Progenitor cell of endocrine pancreas (in vitro differentiated cells): ENCODE results near the gene HNF1B. TPM values are rescaled to one million over a fixed set of nuclear protein-coding genes. Genes with fewer than 3 reads are reported as not detected.

Source experiments
- DNase-seq: peaks from one replicate; pipeline ENCODE4 v3.0.0; 2021; ENCODE audit warnings: low spot score; ENCODE audit not compliant: unreplicated experiment
- H3K27ac Mint-ChIP-seq: 2 replicates; pipeline ENCODE4 v1.8.0; 2021; ENCODE audit warnings: mild to moderate bottlenecking, moderate library complexity, mixed read lengths
- H3K27me3 Mint-ChIP-seq: 2 replicates; pipeline ENCODE4 v1.8.0; 2021; ENCODE audit warnings: mixed read lengths
- H3K36me3 Mint-ChIP-seq: 2 replicates; pipeline ENCODE4 v1.8.0; 2022; ENCODE audit warnings: mixed read lengths; ENCODE audit not compliant: insufficient read depth
- H3K4me1 Mint-ChIP-seq: 2 replicates; pipeline ENCODE4 v1.8.0; 2021; ENCODE audit warnings: low read depth, mixed read lengths
- H3K4me3 Mint-ChIP-seq: 2 replicates; pipeline ENCODE4 v1.8.0; 2021; ENCODE audit warnings: low read depth, mild to moderate bottlenecking, moderate library complexity, mixed read lengths
- H3K9me3 Mint-ChIP-seq: 2 replicates; pipeline ENCODE4 v1.8.0; 2021; ENCODE audit warnings: low read depth, mixed read lengths
- total RNA-seq: library from RNA; stranded (reverse); gene quantifications from 2 replicates; pipeline ENCODE4 v1.2.1, GENCODE V29; 2021
- TF ChIP-seq, protein P1 (sequence below): fragments of 200-600 bp; sonication (generic); IDR thresholded peaks from one replicate; pipeline ENCODE4 v1.5.0; 2021; ENCODE audit warnings: antibody characterized with exemption, mild to moderate bottlenecking; ENCODE audit not compliant: unreplicated experiment

HNF1B gene
- total RNA-seq, 1 donor from 2014 or later: 99.1 TPM

- no peaks in the 10 kb centered on the region for H3K27me3 Mint-ChIP-seq
- H3K4me3 Mint-ChIP-seq: no peak overlapping the region
- peaks cover 14% of the 10 kb centered on the region for H3K4me1 Mint-ChIP-seq
- TF ChIP-seq, protein P1, sequence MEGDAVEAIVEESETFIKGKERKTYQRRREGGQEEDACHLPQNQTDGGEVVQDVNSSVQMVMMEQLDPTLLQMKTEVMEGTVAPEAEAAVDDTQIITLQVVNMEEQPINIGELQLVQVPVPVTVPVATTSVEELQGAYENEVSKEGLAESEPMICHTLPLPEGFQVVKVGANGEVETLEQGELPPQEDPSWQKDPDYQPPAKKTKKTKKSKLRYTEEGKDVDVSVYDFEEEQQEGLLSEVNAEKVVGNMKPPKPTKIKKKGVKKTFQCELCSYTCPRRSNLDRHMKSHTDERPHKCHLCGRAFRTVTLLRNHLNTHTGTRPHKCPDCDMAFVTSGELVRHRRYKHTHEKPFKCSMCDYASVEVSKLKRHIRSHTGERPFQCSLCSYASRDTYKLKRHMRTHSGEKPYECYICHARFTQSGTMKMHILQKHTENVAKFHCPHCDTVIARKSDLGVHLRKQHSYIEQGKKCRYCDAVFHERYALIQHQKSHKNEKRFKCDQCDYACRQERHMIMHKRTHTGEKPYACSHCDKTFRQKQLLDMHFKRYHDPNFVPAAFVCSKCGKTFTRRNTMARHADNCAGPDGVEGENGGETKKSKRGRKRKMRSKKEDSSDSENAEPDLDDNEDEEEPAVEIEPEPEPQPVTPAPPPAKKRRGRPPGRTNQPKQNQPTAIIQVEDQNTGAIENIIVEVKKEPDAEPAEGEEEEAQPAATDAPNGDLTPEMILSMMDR: no peak
- H3K27ac Mint-ChIP-seq: no peak overlapping the region
- no peak for DNase-seq
- peaks cover 2% of the 10 kb centered on the region for H3K36me3 Mint-ChIP-seq
- H3K9me3 Mint-ChIP-seq: peaks cover 9% of the 10 kb centered on the region
Observed at GRCh38 chr17:37768438-37768837, 23.6 kb upstream of the HNF1B start.

DNA sequence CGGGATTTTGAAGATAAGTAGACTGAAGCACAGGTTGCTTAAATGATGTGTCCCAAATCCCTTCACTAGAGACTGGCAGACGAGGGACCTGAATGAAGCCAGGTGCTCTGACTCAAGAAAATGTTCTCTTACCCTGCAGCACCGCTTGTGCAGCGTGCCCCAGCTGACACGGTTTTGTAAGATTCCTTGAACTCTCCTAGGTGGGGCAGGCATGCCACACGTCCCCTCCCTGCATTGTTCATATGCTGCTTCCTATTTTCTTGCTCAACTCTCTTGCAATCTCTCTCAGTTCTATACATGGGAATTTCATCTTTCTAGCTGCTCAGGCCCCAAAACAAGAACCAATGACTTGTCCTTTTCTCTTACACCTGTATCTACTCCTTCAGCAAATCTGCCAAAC lies 22.1 kb upstream of the HNF1B start:
- Mint-ChIP-seq H3K27me3 (no peaks in the 10 kb centered on the region), H3K9me3 (peaks cover 12% of the 10 kb centered on the region), H3K4me1 (peaks cover 14% of the 10 kb centered on the region), H3K27ac (no peak overlapping the region), H3K36me3 (peaks cover 2% of the 10 kb centered on the region), H3K4me3 (no peak overlapping the region)
- TF ChIP-seq, protein P1: no peak
- DNase-seq: no peak

- Mint-ChIP-seq H3K4me1 (peaks cover 14% of the 10 kb centered on the region), H3K27ac (no peak overlapping the region), H3K4me3 (no peak overlapping the region), H3K27me3 (no peaks in the 10 kb centered on the region), H3K9me3 (peaks cover 9% of the 10 kb centered on the region), H3K36me3 (peaks cover 2% of the 10 kb centered on the region)
- TF ChIP-seq, protein P1: no peak
- DNase-seq: no peak
Observed at GRCh38 chr17:37764383-37764782, 19.5 kb upstream of the HNF1B start.

DNA sequence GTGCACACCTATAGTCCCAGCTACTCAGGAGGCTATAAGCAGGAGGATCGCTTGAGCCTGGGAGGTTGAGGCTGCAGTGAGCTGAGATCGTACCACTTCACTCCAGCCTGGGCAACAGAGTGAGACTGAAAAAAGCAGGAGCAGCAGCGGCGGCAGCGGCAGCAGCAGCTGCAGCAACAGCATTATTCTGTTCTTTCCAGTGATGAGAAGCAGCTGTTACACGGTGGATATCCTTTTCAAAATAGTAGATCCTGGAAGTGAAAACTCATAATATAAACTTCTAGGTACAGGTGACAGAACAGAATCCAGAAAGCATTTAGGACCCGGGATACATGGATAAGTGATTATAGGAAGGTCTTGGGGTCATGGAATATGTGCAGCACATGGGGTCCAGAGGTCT lies 17.8 kb upstream of the HNF1B start:
- no peak for DNase-seq
- Mint-ChIP-seq H3K4me3 (no peak overlapping the region), H3K9me3 (peaks cover 7% of the 10 kb centered on the region), H3K4me1 (peaks cover 16% of the 10 kb centered on the region), H3K27ac (no peak overlapping the region), H3K36me3 (peaks cover 2% of the 10 kb centered on the region), H3K27me3 (no peaks in the 10 kb centered on the region)
- TF ChIP-seq, protein P1: no peak

- H3K4me1 Mint-ChIP-seq: peaks cover 16% of the 10 kb centered on the region
- no peak for DNase-seq
Observed at GRCh38 chr17:37761961-37762360, 17.1 kb upstream of the HNF1B start.

More at GRCh38 chr17:37761961-37762360, 17.1 kb upstream of the HNF1B start:
- H3K4me3 Mint-ChIP-seq: no peak overlapping the region
- no peak overlapping the region for H3K27ac Mint-ChIP-seq
- TF ChIP-seq, protein P1: no peak
- H3K27me3 Mint-ChIP-seq: no peaks in the 10 kb centered on the region
- no peaks in the 10 kb centered on the region for H3K36me3 Mint-ChIP-seq
- H3K9me3 Mint-ChIP-seq: peaks cover 3% of the 10 kb centered on the region
